Astrocyte (in vitro differentiated cells and primary cell): ENCODE measurements around the gene NPTX2. TPM values are rescaled to one million over a fixed set of nuclear protein-coding genes. Genes with fewer than 3 reads are reported as not detected.
A peak's percentile ranks its signal among the peaks of the same experiment; 100 is the strongest.

Experiments used
- DNase-seq: peaks from one replicate; pipeline ENCODE4 v3.0.0-alpha.2; 2010; ENCODE audit warnings: low read depth
- FAIRE-seq: peaks from 2 replicates; lab custom pipeline; 2011; peaks lifted over from hg19 to GRCh38; lab: Jason Lieb, UNC
- H2AFZ ChIP-seq: 2 replicates; pipeline ENCODE4 v1.6.0; 2012; ENCODE audit warnings: low read depth, low read length, inconsistent platforms
- H3K27ac ChIP-seq: 2 replicates; pipeline ENCODE4 v1.5.1; 2011; ENCODE audit warnings: low read depth, low read length, inconsistent platforms
- H3K27me3 ChIP-seq: 2 replicates; pipeline ENCODE4 v1.6.0; 2011; ENCODE audit warnings: low read length, inconsistent platforms; ENCODE audit not compliant: insufficient read depth
- H3K36me3 ChIP-seq: 2 replicates; pipeline ENCODE4 v1.5.1; 2011; ENCODE audit warnings: low read length, inconsistent platforms; ENCODE audit not compliant: insufficient read depth
- H3K4me1 ChIP-seq: 2 replicates; pipeline ENCODE4 v1.5.1; 2011; ENCODE audit warnings: low read length, inconsistent platforms; ENCODE audit not compliant: insufficient read depth
- H3K4me2 ChIP-seq: 2 replicates; pipeline ENCODE4 v1.6.0; 2012; ENCODE audit warnings: low read length, inconsistent platforms
- H3K4me3 ChIP-seq: 2 replicates; pipeline ENCODE4 v1.5.1; 2011; ENCODE audit warnings: low read depth, mild to moderate bottlenecking, low read length, inconsistent platforms; ENCODE audit not compliant: insufficient read depth
- H3K79me2 ChIP-seq: 2 replicates; pipeline ENCODE4 v1.6.0; 2012; ENCODE audit warnings: mild to moderate bottlenecking, low read length, inconsistent platforms; ENCODE audit not compliant: insufficient read depth
- H3K9ac ChIP-seq: 2 replicates; pipeline ENCODE4 v1.6.0; 2012; ENCODE audit warnings: mild to moderate bottlenecking, low read length, inconsistent platforms
- H3K9me3 ChIP-seq: 2 replicates; pipeline ENCODE4 v1.5.1; 2012; ENCODE audit warnings: low read depth, mild to moderate bottlenecking, low read length, inconsistent platforms; ENCODE audit not compliant: insufficient read depth
- H4K20me1 ChIP-seq: 2 replicates; pipeline ENCODE4 v1.6.0; 2012; ENCODE audit warnings: low read length, inconsistent platforms; ENCODE audit not compliant: insufficient read depth
- H3K27ac Mint-ChIP-seq: one replicate; pipeline ENCODE4 v1.8.0; 2021; ENCODE audit warnings: mild to moderate bottlenecking, mixed read lengths; ENCODE audit not compliant: unreplicated experiment
- H3K27me3 Mint-ChIP-seq: one replicate; pipeline ENCODE4 v1.8.0; 2021; ENCODE audit warnings: low read depth, mixed read lengths; ENCODE audit not compliant: unreplicated experiment
- H3K36me3 Mint-ChIP-seq: one replicate; pipeline ENCODE4 v1.8.0; 2021; ENCODE audit warnings: low read depth, mixed read lengths; ENCODE audit not compliant: unreplicated experiment
- H3K4me1 Mint-ChIP-seq: one replicate; pipeline ENCODE4 v1.8.0; 2021; ENCODE audit warnings: low read depth, mixed read lengths; ENCODE audit not compliant: unreplicated experiment
- H3K4me3 Mint-ChIP-seq: one replicate; pipeline ENCODE4 v1.8.0; 2021; ENCODE audit warnings: mild to moderate bottlenecking, moderate library complexity, mixed read lengths; ENCODE audit not compliant: unreplicated experiment
- H3K9me3 Mint-ChIP-seq: one replicate; pipeline ENCODE4 v1.8.0; 2021; ENCODE audit warnings: mild to moderate bottlenecking, mixed read lengths; ENCODE audit not compliant: unreplicated experiment
- EZH2 ChIP-seq: IDR thresholded peaks from 2 replicates; pipeline ENCODE4 v1.6.1; 2012; ENCODE audit warnings: mild to moderate bottlenecking, low read length, inconsistent platforms; ENCODE audit not compliant: insufficient read depth
- total RNA-seq: library from RNA; stranded (reverse); gene quantifications from 2 replicates; pipeline ENCODE4 v1.2.1, GENCODE V29; 2021
- TF ChIP-seq, protein P1 (sequence below): IDR thresholded peaks from 2 replicates; pipeline ENCODE4 v1.5.1; 2011; ENCODE audit warnings: low read depth, mild to moderate bottlenecking, inconsistent platforms, low read length, moderate library complexity; ENCODE audit not compliant: insufficient read depth

NPTX2 gene
- total RNA-seq, 1 donor from 2014 or later: 2.4 TPM

- H3K36me3 Mint-ChIP-seq: no peaks in the 10 kb centered on the region
- no peaks in the 10 kb centered on the region for H3K36me3 ChIP-seq
- peaks cover 11% of the 10 kb centered on the region for H3K4me1 Mint-ChIP-seq
- H3K27me3 Mint-ChIP-seq: peaks cover 82% of the 10 kb centered on the region
- DNase-seq (no peak), FAIRE-seq (no peak)
- H3K27me3 ChIP-seq: peaks cover 26% of the 10 kb centered on the region
- H3K9me3 Mint-ChIP-seq: no peaks in the 10 kb centered on the region
- peak overlapping the region; percentile 72 for H3K4me3 Mint-ChIP-seq
- H4K20me1 ChIP-seq: no peaks in the 10 kb centered on the region
- TF ChIP-seq EZH2: peak; percentile 57
- TF ChIP-seq, protein P1, sequence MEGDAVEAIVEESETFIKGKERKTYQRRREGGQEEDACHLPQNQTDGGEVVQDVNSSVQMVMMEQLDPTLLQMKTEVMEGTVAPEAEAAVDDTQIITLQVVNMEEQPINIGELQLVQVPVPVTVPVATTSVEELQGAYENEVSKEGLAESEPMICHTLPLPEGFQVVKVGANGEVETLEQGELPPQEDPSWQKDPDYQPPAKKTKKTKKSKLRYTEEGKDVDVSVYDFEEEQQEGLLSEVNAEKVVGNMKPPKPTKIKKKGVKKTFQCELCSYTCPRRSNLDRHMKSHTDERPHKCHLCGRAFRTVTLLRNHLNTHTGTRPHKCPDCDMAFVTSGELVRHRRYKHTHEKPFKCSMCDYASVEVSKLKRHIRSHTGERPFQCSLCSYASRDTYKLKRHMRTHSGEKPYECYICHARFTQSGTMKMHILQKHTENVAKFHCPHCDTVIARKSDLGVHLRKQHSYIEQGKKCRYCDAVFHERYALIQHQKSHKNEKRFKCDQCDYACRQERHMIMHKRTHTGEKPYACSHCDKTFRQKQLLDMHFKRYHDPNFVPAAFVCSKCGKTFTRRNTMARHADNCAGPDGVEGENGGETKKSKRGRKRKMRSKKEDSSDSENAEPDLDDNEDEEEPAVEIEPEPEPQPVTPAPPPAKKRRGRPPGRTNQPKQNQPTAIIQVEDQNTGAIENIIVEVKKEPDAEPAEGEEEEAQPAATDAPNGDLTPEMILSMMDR: no peak
- no peak overlapping the region for H3K9ac ChIP-seq
- H3K4me3 ChIP-seq: peak overlapping the region; percentile 10
- H2AFZ ChIP-seq: no peak overlapping the region
- H3K27ac ChIP-seq: no peak overlapping the region
- no peaks in the 10 kb centered on the region for H3K79me2 ChIP-seq
- peaks cover 7% of the 10 kb centered on the region for H3K4me1 ChIP-seq
- no peak overlapping the region for H3K27ac Mint-ChIP-seq
- peak overlapping the region; percentile 60 for H3K4me2 ChIP-seq
- no peaks in the 10 kb centered on the region for H3K9me3 ChIP-seq
Observed at GRCh38 chr7:98617960-98618418, 904 bp downstream of the NPTX2 start.

- H3K4me3 ChIP-seq: no peak overlapping the region
- H3K4me3 Mint-ChIP-seq: peak overlapping the region; percentile 28
- FAIRE-seq (no peak), DNase-seq (no peak)
- H3K4me1 Mint-ChIP-seq: peaks cover 11% of the 10 kb centered on the region
- peaks cover 80% of the 10 kb centered on the region for H3K27me3 Mint-ChIP-seq
- no peaks in the 10 kb centered on the region for H4K20me1 ChIP-seq
- H3K27me3 ChIP-seq: peaks cover 26% of the 10 kb centered on the region
- no peak overlapping the region for H3K27ac Mint-ChIP-seq
- H3K4me2 ChIP-seq: peak overlapping the region; percentile 80
- peaks cover 7% of the 10 kb centered on the region for H3K4me1 ChIP-seq
- no peak overlapping the region for H2AFZ ChIP-seq
- H3K9ac ChIP-seq: no peak overlapping the region
- no peaks in the 10 kb centered on the region for H3K9me3 Mint-ChIP-seq
- TF ChIP-seq EZH2: no peak
- TF ChIP-seq, protein P1: no peak
- H3K36me3 ChIP-seq: no peaks in the 10 kb centered on the region
- H3K9me3 ChIP-seq: no peaks in the 10 kb centered on the region
- H3K27ac ChIP-seq: no peak overlapping the region
- H3K79me2 ChIP-seq: no peaks in the 10 kb centered on the region
- H3K36me3 Mint-ChIP-seq: no peaks in the 10 kb centered on the region
Observed at GRCh38 chr7:98618786-98619185, 1.7 kb downstream of the NPTX2 start.
